ENCODE data around the gene CCNY.

CCNY gene

DNA sequence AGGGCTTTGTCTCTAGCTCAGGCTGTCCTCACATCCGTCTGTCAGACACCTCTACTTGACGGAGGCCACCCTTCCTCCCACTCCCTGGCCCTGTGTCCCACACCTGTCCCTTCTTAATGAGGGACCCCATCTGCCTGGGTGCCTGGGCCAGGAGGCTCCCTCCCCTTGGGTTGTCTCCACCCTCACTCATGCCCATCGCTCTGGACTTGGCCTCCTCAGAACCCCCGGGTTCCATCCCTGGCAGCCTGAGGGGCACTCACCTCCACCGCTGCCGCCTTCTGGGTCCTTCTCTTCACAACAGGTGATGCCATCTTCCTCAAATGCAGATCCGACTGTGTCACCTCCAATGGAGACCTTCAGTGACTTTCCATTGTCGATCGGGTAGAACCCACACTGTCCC lies 248.6 kb downstream of the CCNY start:
- no peak overlapping the region for H3K4me3 ChIP-seq (ENCODE audit: low read depth, low read length)
- ChIA-PET CTCF (interaction anchor here (1.3 to 1.5 kb wide), 2 partner anchors 9 to 22 kb away, joined by 3 to 4 read pairs; no protein-coding TSS in a partner anchor), POLR2A (no interaction called here)
- TF ChIP-seq CTCF (IDR thresholded peaks at IDR 0.05; ENCODE audit: insufficient read depth, low read length, missing control alignments): no peak
- no peak for DNase-seq (ENCODE audit: low read depth, low spot score)

DNA sequence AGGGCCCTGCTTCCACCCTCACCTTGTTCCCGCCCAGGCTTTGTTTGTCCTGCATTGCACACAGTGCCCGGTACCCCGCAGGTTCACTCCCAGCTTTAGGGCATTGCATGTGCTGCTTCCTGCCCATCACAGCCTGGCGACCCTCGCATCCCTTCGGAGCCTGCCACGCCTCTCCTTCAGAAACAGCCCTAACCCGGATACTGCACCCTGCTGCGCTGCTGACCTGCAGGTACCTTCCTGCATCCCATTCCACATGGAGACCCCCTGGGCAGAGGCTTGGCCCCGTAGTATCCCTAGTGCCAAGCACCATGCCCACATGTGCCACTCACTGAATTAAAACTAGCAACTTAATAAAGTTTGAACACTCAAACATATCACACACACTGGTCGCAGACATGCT lies 249.0 kb downstream of the CCNY start:
- no peak for TF ChIP-seq CTCF (IDR thresholded peaks at IDR 0.05; ENCODE audit: insufficient read depth, low read length, missing control alignments)
- ChIA-PET POLR2A (no interaction called here), CTCF (no interaction called here)
- no peak for DNase-seq (ENCODE audit: low read depth, low spot score)
- no peak overlapping the region for H3K4me3 ChIP-seq (ENCODE audit: low read depth, low read length)

DNA sequence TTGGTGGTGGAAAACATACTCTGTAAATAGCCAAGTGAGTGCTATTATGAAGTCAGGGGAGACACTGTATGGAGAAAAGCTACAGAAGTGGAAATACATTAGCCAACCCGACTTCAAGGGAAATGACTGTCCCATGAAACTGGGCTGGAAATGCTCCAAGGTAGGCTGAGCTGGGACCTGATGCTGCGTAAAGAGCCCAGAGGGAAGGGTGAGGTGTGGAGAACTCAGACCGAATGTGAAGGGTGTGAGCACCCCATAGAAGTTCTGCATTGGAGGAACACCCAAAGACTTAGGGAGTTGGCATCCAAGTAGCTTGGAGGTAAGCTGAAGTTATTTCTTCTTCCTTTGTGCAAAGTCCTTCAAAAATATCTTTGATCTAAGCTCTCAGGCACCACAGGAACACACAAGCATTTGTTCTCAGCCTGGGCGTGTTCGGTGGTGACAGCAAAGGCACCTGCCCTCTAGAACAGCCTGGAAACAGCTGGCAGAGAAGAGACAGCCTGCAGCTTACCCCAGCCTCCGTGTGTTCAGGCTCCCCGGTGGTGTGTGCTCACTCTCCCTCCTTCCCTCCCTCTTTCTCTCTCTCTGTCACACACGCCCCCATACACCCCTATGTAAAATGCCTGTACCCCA lies 249.7 kb downstream of the CCNY start:
- TF ChIP-seq CTCF (IDR thresholded peaks at IDR 0.05; ENCODE audit: insufficient read depth, low read length, missing control alignments): no peak
- ChIA-PET POLR2A (no interaction called here), CTCF (interaction anchor here (1.0 to 1.5 kb wide), 2 partner anchors 10 to 12 kb away, joined by 3 to 5 read pairs; no protein-coding TSS in a partner anchor)
- no peak for DNase-seq (ENCODE audit: low read depth, low spot score)
- no peak overlapping the region for H3K4me3 ChIP-seq (ENCODE audit: low read depth, low read length)

DNA sequence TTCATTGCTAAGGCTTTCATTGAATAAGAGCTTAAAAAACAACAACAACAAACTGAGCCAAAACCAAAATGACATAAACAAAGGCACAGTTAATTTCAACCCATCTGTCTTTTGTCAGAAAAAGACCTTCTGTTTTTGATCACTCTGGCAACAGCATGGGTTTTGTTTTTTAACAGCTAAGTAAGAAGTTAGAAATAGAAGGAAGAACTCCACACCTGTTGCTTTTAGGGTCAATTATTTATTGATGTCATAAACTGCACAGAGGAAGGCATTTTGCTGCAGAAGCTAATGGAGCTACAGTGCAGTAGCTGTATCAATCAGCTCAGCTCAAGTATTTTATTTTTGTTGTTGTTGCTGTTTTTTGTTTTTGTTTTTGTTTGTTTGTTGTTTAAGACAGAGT lies 252.5 kb downstream of the CCNY start:
- ChIA-PET CTCF (interaction anchor here (0.8 to 1.5 kb wide), 6 partner anchors 9 to 44 kb away, joined by 3 to 7 read pairs (median 4); no protein-coding TSS in a partner anchor), POLR2A (interaction anchor here (0.8 kb wide), 1 partner anchor 23 kb away, joined by 3 read pairs; no protein-coding TSS in a partner anchor)
- no peak for TF ChIP-seq CTCF (IDR thresholded peaks at IDR 0.05; ENCODE audit: insufficient read depth, low read length, missing control alignments)
- DNase-seq (ENCODE audit: low read depth, low spot score): no peak
- no peak overlapping the region for H3K4me3 ChIP-seq (ENCODE audit: low read depth, low read length)

DNA sequence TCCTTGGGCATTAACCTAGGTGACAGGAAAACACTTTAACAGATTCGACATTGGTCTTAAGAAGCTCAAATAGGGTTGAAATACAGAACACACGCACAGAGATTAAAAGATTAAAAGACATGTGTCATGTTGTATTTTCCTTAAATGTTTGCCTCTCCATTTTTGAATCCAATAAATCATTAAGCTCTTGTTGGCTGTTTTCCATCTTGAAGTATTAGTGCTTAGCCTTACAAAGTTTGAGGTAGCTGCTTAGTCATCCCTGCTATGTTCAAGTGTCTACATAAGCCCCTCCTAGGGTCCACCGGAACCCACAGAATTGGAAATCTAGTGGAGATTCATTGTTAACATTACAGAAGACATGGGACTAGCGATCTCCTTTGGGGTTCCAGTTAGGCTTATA lies 256.1 kb downstream of the CCNY start:
- TF ChIP-seq CTCF (IDR thresholded peaks at IDR 0.05; ENCODE audit: insufficient read depth, low read length, missing control alignments): no peak
- CTCF ChIA-PET: interaction anchor here (0.9 to 3.9 kb wide), 4 partner anchors 14 to 356 kb away, joined by 3 to 16 read pairs (median 4); no protein-coding TSS in a partner anchor
- DNase-seq (ENCODE audit: low read depth, low spot score): no peak
- H3K4me3 ChIP-seq (ENCODE audit: low read depth, low read length): no peak overlapping the region
- POLR2A ChIA-PET: no interaction called here

- POLR2A ChIA-PET: no interaction called here
- DNase-seq (ENCODE audit: low read depth, low spot score): no peak
- no peak overlapping the region for H3K4me3 ChIP-seq (ENCODE audit: low read depth, low read length)
- no peak for TF ChIP-seq CTCF (IDR thresholded peaks at IDR 0.05; ENCODE audit: insufficient read depth, low read length, missing control alignments)
- CTCF ChIA-PET: interaction anchor here (1.5 to 3.9 kb wide), 3 partner anchors 15 to 1285 kb away, joined by 3 to 16 read pairs (median 4); no protein-coding TSS in a partner anchor
Measured at GRCh38 chr10:35594115-35595079, 258.1 kb downstream of the CCNY start.
